ENCODE data around the gene PALB2. TPM values are rescaled to one million over a fixed set of nuclear protein-coding genes. Genes with fewer than 3 reads are reported as not detected.

PALB2 gene
- total RNA-seq, 1 donor from 2014 or later = 34.4 TPM

Other genes with a start within 250 kb of the PALB2 start
- 23.5 and 24.1 TPM in 2 replicates for gene COG7, start 188.1 kb downstream of the PALB2 start, total RNA-seq
- gene GGA2, start 130.8 kb downstream of the PALB2 start, total RNA-seq = 106 and 112 TPM in 2 replicates
- gene EARS2, start 84.0 kb downstream of the PALB2 start, total RNA-seq = 27.8 and 29.9 TPM in 2 replicates
- 54.9 and 55.0 TPM in 2 replicates for gene UBFD1, start 83.6 kb downstream of the PALB2 start, total RNA-seq
- 146 and 148 TPM in 2 replicates for gene NDUFAB1, start 45.0 kb downstream of the PALB2 start, total RNA-seq
- 102 and 105 TPM in 2 replicates for gene DCTN5, start 156 bp upstream of the PALB2 start, total RNA-seq
- gene PLK1, start 37.6 kb upstream of the PALB2 start, total RNA-seq = 45.2 and 54.7 TPM in 2 replicates
- gene ERN2, start 71.9 kb upstream of the PALB2 start, total RNA-seq = not detected in 2 replicates
- gene CHP2, start 113.7 kb upstream of the PALB2 start, total RNA-seq = not detected in 2 replicates
- gene PRKCB, start 194.7 kb upstream of the PALB2 start, total RNA-seq = 100 and 109 TPM in 2 replicates

Data from activated T-helper 1 cell treated with anti-CD3 and anti-CD28 coated beads, Interleukin-12 subunit alpha, Interleukin-12 subunit beta, Interleukin-2, Interleukin-4 antibody, amounts not matched to agents 30 ng/mL and 10 ng/mL and 1 ng/mL, durations not matched to agents 14 hours and 24 hours and 36 hours (primary cell).